WTC11 (cell line): ENCODE data around the gene TUBA3C.

Experiments
- CBFB ChIP-seq: sonication (generic); formaldehyde crosslinking; IDR thresholded peaks from 2 replicates; pipeline ENCODE4 v1.8.1; 2022; ENCODE audit warnings: mild to moderate bottlenecking, low read depth, missing genetic modification reagents
- CTCF ChIP-seq: fragments of 200-600 bp; IDR thresholded peaks from 2 replicates; pipeline ENCODE4 v1.8.0; 2022; ENCODE audit warnings: antibody characterized with exemption
- MAX ChIP-seq: sonication (generic); formaldehyde crosslinking; IDR thresholded peaks from 2 replicates; pipeline ENCODE4 v1.8.0; 2022; ENCODE audit warnings: mild to moderate bottlenecking, missing genetic modification reagents
- TP53 ChIP-seq: sonication (generic); formaldehyde crosslinking; IDR thresholded peaks from 2 replicates; pipeline ENCODE4 v1.8.1; 2023; ENCODE audit warnings: mild to moderate bottlenecking, missing genetic modification reagents
- ZBTB21 ChIP-seq: sonication (generic); formaldehyde crosslinking; IDR thresholded peaks from 2 replicates; pipeline ENCODE4 v1.8.1; 2023; ENCODE audit warnings: mild to moderate bottlenecking, missing genetic modification reagents, borderline replicate concordance

- TF ChIP-seq CTCF (no peak), CBFB (CRISPR knock-in tag) (no peak), TP53 (CRISPR knock-in tag) (no peak), MAX (CRISPR knock-in tag) (no peak), ZBTB21 (no peak)
Observed at GRCh38 chr13:19173752-19174151, 7.9 kb downstream of the TUBA3C start.
